ENCODE results near the gene MSRB3.

- TF ChIP-seq POLR2A (IDR thresholded peaks at IDR 0.05; ENCODE audit: low read depth, low read length) (no peak), POLR2AphosphoS5 (IDR thresholded peaks at IDR 0.05; ENCODE audit: low read depth, low read length) (no peak), TAF1 (IDR thresholded peaks at IDR 0.05; ENCODE audit: borderline replicate concordance, low read depth, low read length) (no peak)
Measured at GRCh38 chr12:65508276-65509035, 230.0 kb downstream of the MSRB3 start.

Measured in GM12892 (cell line).